Activated B cell treated with CpG ODN at 0.5 μM for 24 hours (primary cell): ENCODE results near the gene SLC9A9. TPM values are rescaled to one million over a fixed set of nuclear protein-coding genes. Genes with fewer than 3 reads are reported as not detected.

Experiments used
- ATAC-seq: fragments of 200-7000 bp; cut with Tn5 transposase; one replicate; pipeline ENCODE4 v1.10.0; 2021; ENCODE audit warnings: low read depth, mild to moderate bottlenecking, moderate library complexity
- CTCF ChIA-PET: fragments of 350-600 bp; sonication (Branson Sonifier 250); formaldehyde crosslinking; loops from one replicate; lab custom pipeline; 2021; ENCODE audit warnings: antibody characterized with exemption; lab: Charles Lee
- POLR2A ChIA-PET: fragments of 350-600 bp; sonication (Branson Sonifier 250); formaldehyde crosslinking; loops from one replicate; lab custom pipeline; 2021; ENCODE audit warnings: antibody characterized with exemption; lab: Charles Lee
- DNase-seq: peaks from one replicate; pipeline ENCODE4 v3.0.0; 2022
- H3K27ac Mint-ChIP-seq: one replicate; pipeline ENCODE4 v1.8.0; 2020; ENCODE audit warnings: mixed read lengths
- H3K27me3 Mint-ChIP-seq: one replicate; pipeline ENCODE4 v1.8.0; 2021; ENCODE audit warnings: mixed read lengths
- H3K36me3 Mint-ChIP-seq: one replicate; pipeline ENCODE4 v1.8.0; 2021; ENCODE audit warnings: low read depth, mixed read lengths
- H3K4me1 Mint-ChIP-seq: one replicate; pipeline ENCODE4 v1.8.0; 2021; ENCODE audit warnings: mixed read lengths
- H3K4me3 Mint-ChIP-seq: one replicate; pipeline ENCODE4 v1.8.0; 2020; ENCODE audit warnings: mild to moderate bottlenecking, mixed read lengths
- H3K9me3 Mint-ChIP-seq: one replicate; pipeline ENCODE4 v1.8.0; 2020; ENCODE audit warnings: mixed read lengths
- intact Hi-C: fragments of 100-400 bp; cut with micrococcal nuclease; formaldehyde crosslinking; loops from one replicate; pipeline ENCODE4 v1.15.1; 2024
- total RNA-seq: library from RNA; stranded (reverse); gene quantifications from 2 replicates; pipeline ENCODE4 v1.2.3, GENCODE V29; 2022
- TF ChIP-seq, protein P1 (sequence below): fragments of 200-600 bp; IDR thresholded peaks from one replicate; pipeline ENCODE4 v1.8.0; 2022; ENCODE audit warnings: antibody characterized with exemption, mild to moderate bottlenecking

The SLC9A9 gene
- total RNA-seq, 1 donor from 2014 or later = 9.4 TPM

GRCh38 chr3:143648218-143648617 is 200.1 kb downstream of the SLC9A9 start:
- no peaks in the 10 kb centered on the region for H3K27me3 Mint-ChIP-seq
- H3K27ac Mint-ChIP-seq = no peak overlapping the region
- intact Hi-C loops = loop anchor here (10.0 kb wide), 2 partner anchors 123 to 293 kb away; no protein-coding TSS in a partner anchor
- no peak overlapping the region for H3K4me3 Mint-ChIP-seq
- H3K36me3 Mint-ChIP-seq = peaks cover 16% of the 10 kb centered on the region
- no peaks in the 10 kb centered on the region for H3K9me3 Mint-ChIP-seq
- ATAC-seq = no peak
- ChIA-PET CTCF (interaction anchor here (0.9 kb wide), 1 partner anchor 112 kb away, joined by 3 read pairs; no protein-coding TSS in a partner anchor), POLR2A (no interaction called here)
- TF ChIP-seq, protein P1, sequence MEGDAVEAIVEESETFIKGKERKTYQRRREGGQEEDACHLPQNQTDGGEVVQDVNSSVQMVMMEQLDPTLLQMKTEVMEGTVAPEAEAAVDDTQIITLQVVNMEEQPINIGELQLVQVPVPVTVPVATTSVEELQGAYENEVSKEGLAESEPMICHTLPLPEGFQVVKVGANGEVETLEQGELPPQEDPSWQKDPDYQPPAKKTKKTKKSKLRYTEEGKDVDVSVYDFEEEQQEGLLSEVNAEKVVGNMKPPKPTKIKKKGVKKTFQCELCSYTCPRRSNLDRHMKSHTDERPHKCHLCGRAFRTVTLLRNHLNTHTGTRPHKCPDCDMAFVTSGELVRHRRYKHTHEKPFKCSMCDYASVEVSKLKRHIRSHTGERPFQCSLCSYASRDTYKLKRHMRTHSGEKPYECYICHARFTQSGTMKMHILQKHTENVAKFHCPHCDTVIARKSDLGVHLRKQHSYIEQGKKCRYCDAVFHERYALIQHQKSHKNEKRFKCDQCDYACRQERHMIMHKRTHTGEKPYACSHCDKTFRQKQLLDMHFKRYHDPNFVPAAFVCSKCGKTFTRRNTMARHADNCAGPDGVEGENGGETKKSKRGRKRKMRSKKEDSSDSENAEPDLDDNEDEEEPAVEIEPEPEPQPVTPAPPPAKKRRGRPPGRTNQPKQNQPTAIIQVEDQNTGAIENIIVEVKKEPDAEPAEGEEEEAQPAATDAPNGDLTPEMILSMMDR = no peak
- H3K4me1 Mint-ChIP-seq = peaks cover 14% of the 10 kb centered on the region
- no peak for DNase-seq

- TF ChIP-seq, protein P1 = no peak
- Mint-ChIP-seq H3K9me3 (peaks cover 2% of the 10 kb centered on the region), H3K27me3 (no peaks in the 10 kb centered on the region), H3K36me3 (peaks cover 4% of the 10 kb centered on the region), H3K27ac (peak overlapping the region; percentile 50), H3K4me3 (no peak overlapping the region), H3K4me1 (peaks cover 14% of the 10 kb centered on the region)
- CTCF ChIA-PET = interaction anchor here (0.9 to 3.2 kb wide), 10 partner anchors 10 to 604 kb away, joined by 3 to 21 read pairs (median 4); no protein-coding TSS in a partner anchor
- DNase-seq (no peak), ATAC-seq (peak; percentile 45)
- intact Hi-C loops = loop anchor here (1.0 to 10.0 kb wide), 6 partner anchors 30 to 606 kb away; no protein-coding TSS in a partner anchor
- POLR2A ChIA-PET = interaction anchor here (0.7 to 1.5 kb wide), 3 partner anchors 370 to 604 kb away, joined by 3 read pairs; no protein-coding TSS in a partner anchor
These were observed 203.7 kb downstream of the SLC9A9 start for GRCh38 chr3:143644370-143645089.

DNA sequence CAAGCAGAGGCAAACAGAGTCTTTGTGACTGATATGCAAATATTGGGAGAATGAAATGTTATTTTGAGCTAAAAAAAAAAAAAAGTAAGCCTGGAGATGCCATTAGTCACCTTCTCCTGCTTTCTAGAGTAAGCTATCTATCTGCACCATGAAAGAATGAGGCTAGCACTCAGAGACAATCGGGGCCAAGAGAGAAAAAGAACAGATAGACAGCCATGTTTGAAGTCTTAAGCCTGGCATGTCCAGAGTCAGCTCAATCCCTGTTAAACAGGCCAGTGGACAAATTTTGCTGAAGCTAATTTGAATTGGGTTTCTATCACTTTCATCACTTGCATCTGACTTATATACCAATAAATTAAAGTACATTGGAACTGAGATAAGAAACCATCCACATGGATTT is 204.4 kb downstream of the SLC9A9 start:
- H3K9me3 Mint-ChIP-seq = peaks cover 7% of the 10 kb centered on the region
- intact Hi-C loops = loop anchor here (1.0 to 10.0 kb wide), 6 partner anchors 30 to 606 kb away; no protein-coding TSS in a partner anchor
- peaks cover 14% of the 10 kb centered on the region for H3K4me1 Mint-ChIP-seq
- CTCF ChIA-PET = interaction anchor here (0.7 to 3.2 kb wide), 10 partner anchors 11 to 604 kb away, joined by 3 to 21 read pairs (median 4); no protein-coding TSS in a partner anchor
- no peak for ATAC-seq
- no peak overlapping the region for H3K27ac Mint-ChIP-seq
- POLR2A ChIA-PET = interaction anchor here (0.6 to 1.5 kb wide), 5 partner anchors 285 to 603 kb away, joined by 3 to 4 read pairs (median 3); no protein-coding TSS in a partner anchor
- no peak for DNase-seq
- peaks cover 9% of the 10 kb centered on the region for H3K36me3 Mint-ChIP-seq
- H3K4me3 Mint-ChIP-seq = no peak overlapping the region
- no peaks in the 10 kb centered on the region for H3K27me3 Mint-ChIP-seq
- TF ChIP-seq, protein P1 = no peak

DNA sequence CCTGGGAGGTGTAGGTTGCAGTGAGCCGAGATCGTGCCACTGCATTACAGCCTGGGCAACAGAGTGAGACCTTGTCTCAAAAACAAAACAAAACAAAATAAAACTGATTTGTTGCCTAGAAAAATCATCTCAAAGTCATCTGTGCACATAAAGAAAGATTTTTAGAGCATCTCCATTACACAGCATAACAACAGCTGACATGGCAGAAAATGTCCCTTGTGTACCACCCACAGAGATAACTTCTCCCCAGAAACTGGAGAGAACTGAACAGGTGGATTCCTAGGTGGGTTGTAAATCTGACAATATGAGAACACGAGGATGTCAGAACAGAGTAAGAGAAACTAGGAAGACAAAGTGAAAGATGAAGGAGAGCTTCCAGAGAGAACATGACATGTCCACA is 207.5 kb downstream of the SLC9A9 start:
- H3K27me3 Mint-ChIP-seq = no peaks in the 10 kb centered on the region
- peaks cover 18% of the 10 kb centered on the region for H3K36me3 Mint-ChIP-seq
- ChIA-PET CTCF (no interaction called here), POLR2A (no interaction called here)
- TF ChIP-seq, protein P1 = no peak
- no peak overlapping the region for H3K27ac Mint-ChIP-seq
- ATAC-seq (no peak), DNase-seq (no peak)
- H3K9me3 Mint-ChIP-seq = peaks cover 15% of the 10 kb centered on the region
- peaks cover 18% of the 10 kb centered on the region for H3K4me1 Mint-ChIP-seq
- intact Hi-C loops = loop anchor here (10.0 kb wide), 2 partner anchors 116 to 286 kb away; no protein-coding TSS in a partner anchor
- no peak overlapping the region for H3K4me3 Mint-ChIP-seq

GRCh38 chr3:143637133-143637532 is 211.1 kb downstream of the SLC9A9 start:
- ChIA-PET POLR2A (no interaction called here), CTCF (no interaction called here)
- intact Hi-C loops = no loop called here
- H3K27me3 Mint-ChIP-seq = no peaks in the 10 kb centered on the region
- peaks cover 22% of the 10 kb centered on the region for H3K36me3 Mint-ChIP-seq
- H3K9me3 Mint-ChIP-seq = peaks cover 18% of the 10 kb centered on the region
- peaks cover 3% of the 10 kb centered on the region for H3K4me1 Mint-ChIP-seq
- TF ChIP-seq, protein P1 = no peak
- no peak overlapping the region for H3K27ac Mint-ChIP-seq
- DNase-seq = no peak
- no peak overlapping the region for H3K4me3 Mint-ChIP-seq
- ATAC-seq = no peak
